ENCODE measurements around the gene CH25H.
A peak's percentile ranks its signal among the peaks of the same experiment; 100 is the strongest.
"Not testable (repeated sequence)": the region's sequence is repeated elsewhere in the genome, so short reads cannot be mapped to it uniquely, and the experiment has no call there.

CH25H gene

GRCh38 chr10:89207181-89207800, at the start of gene CH25H:
TSS of gene CH25H (minus strand) at chr10:89207317. CDS start at chr10:89207292, 25 bp downstream.
- DNase-seq (ENCODE audit: low read depth): peak; percentile 66

GRCh38 chr10:89256340-89256739, 49.2 kb upstream of the CH25H start:
- no peak for DNase-seq (ENCODE audit: low read depth)

GRCh38 chr10:89255793-89256192, 48.7 kb upstream of the CH25H start:
- no peak for DNase-seq (ENCODE audit: low read depth)

DNA sequence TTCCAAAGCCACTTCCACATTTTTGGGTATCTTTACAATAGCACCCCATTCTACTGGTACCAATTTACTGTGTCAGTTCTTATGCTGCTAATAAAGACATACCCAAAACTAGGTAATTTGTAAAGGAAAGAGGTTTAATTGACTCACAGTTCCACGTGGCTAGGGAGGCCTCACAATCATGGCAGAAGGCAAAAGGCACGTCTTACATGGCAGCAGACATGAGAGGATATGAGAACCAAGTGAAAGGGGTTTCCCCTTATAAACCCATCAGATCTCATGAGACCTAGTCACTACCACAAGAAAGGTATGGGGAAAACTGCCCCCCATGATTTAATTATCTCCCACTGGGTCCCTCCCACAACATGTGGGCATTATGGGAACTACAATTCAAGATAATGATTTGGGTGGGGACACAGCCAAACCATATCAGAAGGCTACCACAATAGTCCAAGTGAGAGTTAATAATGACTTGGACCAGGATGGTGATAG, 48.0 kb upstream of the CH25H start:
- DNase-seq (ENCODE audit: low read depth): not testable (repeated sequence)

DNA sequence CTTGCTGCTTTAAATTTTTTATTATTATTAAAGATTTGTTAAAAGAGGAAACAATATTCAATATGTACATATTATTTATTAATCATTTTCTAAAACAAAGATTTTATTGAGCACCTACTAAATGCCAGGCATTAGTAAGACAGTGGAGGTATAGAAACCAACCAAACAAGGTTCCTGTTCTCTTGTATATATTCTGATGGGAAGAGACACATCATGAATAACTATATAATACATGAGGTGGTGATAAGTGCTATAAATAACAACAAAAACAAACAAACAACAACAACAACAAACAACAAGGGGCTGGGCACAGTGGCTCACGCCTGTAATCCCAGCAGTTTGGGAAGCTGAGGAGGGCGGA, 45.1 kb upstream of the CH25H start:
- no peak for DNase-seq (ENCODE audit: low read depth)

- peak; percentile 81 for DNase-seq (ENCODE audit: low read depth)
These were observed 44.5 kb upstream of the CH25H start, which contains the start of gene LIPA for GRCh38 chr10:89251409-89252224. TSS of gene LIPA (minus strand) at chr10:89251775. CDS start at chr10:89247648, 4,127 bp downstream.

DNA sequence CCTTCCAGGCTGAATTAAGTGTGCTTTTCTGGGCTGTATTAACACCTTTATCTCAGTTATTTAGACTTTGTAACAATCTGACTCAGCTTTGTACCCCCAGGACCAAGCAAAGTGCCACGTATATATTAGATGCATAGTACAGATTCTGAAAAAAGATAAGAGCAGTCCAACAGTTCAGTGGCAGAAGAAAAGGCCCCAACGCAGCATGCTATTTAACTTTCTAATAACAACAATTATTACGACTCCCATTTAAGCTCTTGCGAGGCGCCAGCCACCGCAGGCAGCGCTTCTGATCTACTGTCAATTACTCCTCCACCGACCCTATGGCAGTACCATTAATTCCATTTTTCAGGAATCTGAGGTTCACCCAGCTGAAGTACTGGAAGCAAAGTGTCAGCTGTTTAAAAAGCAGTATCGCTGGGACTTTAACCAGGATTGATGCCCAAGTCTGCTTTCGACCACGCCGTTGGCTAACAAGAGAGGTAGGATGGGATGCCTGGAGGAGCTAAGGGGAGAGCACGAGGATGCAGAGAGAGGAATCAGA, 43.8 kb upstream of the CH25H start:
- no peak for DNase-seq (ENCODE audit: low read depth)

DNA sequence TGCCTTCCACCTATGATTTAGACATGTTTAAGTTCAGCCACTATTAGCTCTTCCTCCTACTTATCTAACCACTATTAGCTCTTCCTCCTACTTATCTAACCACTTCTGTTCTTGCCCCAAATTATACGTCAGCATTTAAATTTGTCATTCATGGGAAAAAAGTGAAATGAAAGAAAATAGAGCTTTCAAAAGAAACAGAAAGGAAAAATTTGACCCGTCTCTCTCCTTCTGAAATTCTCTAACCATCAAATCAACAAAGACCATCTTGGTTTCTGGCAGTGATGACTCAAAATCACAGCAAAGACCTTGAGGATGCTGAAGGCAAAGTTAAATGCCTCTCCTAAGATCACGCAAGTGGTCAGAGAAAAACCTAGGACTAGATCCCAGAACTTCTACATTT, 41.9 kb upstream of the CH25H start:
- DNase-seq (ENCODE audit: low read depth): no peak

DNA sequence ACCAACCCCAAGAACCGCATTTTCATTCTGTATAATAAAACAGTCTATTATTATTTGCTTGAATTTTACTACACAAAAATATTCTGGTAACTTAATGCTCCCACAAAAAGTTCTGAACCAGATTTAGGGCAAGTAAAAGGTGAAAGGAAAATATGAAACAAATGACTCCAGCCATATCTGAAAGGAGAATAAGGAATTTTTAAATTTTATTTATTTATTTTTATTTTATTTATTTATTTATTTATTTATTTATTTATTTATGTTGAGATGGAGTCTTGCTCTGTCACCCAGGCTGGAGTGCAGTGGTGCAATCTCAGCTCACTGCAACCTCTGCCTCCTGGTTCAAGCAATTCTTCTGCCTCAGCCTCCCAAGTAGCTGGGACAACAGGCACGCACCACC, 40.5 kb upstream of the CH25H start:
- not testable (repeated sequence) for DNase-seq (ENCODE audit: low read depth)

DNA sequence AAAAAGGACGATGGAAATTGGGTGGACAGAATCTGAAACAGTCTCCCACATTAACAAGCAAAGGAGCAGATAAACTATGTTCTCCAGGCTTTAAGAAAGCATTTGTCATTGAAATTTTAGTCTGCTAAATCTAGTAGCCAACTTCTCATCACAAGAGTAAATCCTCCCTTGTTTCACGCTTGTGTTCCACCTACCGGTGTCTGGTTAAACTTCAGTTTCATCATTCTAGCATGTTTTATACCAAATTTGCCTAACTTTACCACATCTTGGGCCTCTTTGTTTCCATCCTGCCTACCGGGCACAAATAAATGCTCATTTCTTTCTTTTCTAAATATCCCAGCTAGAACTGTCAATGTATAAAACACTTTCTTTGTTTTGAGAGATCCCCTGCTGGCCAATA, 38.7 kb upstream of the CH25H start:
- no peak for DNase-seq (ENCODE audit: low read depth)

DNA sequence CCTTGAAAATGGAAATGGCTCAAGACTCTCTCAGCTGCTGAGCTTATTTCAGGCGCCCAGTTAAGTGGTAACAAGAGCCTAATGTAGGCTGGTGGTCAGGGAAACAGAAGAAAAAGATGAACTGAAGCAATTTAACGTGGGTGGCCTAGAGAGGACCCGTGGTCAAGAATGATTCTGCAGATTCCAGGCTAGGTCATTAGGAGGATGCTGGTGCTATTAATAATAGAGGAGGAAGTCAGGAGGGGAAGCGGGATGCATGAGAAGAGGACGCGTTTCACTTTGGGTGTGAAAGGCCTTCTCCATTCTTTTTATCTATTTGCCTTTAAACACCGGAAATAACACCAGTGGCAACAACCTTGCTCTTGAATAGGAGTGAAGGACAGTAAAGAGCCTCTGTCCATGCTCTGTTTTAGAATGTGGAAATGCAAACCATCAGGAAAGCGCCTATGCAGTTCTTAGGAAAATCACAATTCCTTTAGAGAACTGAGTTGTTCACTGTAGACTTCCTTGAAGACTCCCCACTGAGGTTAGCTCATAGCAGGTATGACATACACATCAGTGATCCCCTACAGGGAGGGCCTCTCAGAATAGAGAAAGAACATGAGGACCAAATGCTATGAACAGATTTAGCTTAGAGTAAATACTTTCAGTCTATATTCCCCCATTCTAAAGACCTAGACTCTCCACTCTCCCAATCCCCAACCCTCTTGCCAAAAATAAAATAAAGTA, 35.9 kb upstream of the CH25H start:
- no peak for DNase-seq (ENCODE audit: low read depth)

- no peak for DNase-seq (ENCODE audit: low read depth)
These were observed 35.2 kb upstream of the CH25H start for GRCh38 chr10:89242345-89242684.

DNA sequence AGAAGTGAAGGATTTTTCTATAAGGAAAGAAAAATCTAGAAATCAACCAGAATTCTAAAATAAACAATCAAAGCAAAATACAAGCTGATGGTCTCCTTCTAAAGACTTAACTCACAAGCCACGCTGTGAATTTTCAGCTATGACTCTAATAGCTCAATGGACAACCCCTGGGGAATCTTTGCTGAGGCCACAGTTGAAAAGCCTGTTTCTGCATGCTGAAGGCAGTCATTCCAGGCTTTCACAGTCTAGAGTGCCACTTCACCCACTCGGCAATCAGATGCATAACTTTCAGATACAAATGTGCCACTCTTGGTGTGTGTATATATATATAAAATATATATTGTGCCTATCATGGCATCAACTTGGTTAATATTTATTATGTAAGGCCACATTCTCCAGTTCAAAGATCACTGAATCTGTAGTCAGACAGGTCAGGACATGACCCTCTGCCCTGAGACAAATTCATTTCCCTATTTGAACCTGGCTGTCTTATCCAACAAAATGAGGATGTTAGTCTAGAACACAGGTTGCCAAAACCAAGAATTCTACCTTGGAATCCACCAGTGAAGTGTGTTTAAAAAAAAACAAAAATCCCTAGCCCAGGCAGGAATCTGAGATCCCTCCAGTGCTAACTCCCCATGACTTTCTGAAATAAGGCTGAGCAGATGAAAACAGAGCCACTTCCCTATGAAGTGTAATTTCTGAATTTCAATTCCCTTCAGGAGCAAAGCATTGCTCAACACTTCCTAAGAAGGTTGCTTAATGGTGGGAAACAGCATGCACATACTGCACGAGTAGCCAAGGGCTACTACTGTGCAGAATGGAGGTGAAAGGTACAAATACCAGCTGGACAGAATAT, 34.6 kb upstream of the CH25H start:
- DNase-seq (ENCODE audit: low read depth): no peak

DNA sequence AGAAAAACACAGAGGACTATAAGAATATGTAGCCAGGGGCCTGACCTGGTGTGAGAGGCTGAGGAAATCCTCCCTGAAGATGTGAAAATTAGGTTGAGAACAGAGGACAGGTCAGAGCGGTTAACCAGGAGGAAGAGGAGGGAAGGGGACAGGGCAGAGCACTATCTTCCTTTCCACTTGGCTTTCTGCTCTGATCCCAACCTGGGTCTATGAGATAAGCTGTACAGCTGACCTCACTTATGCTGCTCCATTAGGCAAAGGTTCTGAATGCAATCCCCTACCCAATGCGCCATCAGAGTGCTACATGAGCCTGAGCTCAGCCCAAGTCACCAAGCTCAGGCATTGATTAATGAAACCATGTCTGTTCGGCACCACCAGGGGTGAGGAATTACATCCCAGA, 33.9 kb upstream of the CH25H start:
- DNase-seq (ENCODE audit: low read depth): no peak

DNA sequence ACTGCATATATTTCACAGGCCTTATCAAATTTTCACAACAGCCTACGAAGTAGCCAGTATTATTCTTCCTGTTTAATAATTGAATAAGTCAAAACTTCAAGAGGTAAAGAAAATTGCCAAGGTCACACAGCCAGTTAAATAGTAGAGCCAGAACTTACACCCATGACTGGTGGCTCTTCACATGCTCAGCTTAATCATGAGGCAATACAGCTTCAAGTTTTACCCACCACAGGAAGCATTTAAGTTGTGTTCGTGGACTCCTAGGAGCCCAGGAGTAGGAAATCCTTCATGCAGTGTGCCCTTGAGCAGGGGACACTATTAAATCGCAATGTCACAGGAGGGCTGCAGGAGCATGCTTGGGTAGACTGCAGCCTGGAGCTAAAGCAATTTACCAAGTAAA, 33.4 kb upstream of the CH25H start:
- DNase-seq (ENCODE audit: low read depth): no peak

- no peak for DNase-seq (ENCODE audit: low read depth)
These were observed 32.0 kb upstream of the CH25H start for GRCh38 chr10:89238956-89239644.

DNA sequence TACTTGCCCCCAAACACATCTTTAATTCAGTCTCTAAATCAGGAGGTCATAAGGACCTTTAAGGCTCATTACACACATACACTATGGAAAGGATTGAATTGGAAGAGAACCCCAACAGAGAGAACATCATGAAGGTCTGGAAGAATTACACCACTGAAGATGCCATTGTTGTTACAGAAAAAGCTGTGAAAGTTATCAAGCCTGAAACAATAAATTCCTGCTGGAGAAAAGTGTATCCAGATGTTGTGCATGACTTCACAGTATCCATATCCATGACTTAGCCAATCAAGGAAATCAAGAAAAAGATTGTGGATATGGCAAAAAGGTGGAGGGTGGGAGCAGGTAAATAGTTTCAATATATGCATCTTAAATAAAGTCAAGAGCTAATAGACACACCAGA, 30.7 kb upstream of the CH25H start:
- no peak for DNase-seq (ENCODE audit: low read depth)

DNA sequence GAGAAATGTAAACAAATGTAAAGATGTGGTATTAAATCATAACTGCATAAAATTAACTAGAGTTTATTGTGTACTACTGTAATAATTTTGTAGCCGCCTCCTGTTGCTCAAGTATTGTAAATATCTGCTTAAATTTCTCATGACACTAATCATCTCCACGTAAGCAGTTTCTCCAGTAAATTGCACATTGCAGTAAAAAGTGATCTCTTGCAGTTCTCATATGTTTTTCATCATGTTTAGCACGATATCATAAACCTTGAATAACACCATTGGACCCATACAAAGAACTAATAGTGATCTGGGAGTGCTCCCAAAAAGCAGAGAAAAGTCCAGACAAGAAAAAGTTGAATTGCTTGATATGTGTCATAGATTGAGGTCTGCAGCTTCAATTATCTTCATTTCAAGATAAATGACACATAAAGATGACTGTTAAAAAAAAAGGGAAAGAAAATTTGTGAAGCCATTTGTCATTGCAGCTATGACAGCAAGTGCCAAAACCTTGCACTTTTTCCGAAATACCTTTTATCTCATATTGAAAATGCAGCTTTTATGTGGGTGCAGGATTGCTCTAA, 29.2 kb upstream of the CH25H start:
- DNase-seq (ENCODE audit: low read depth): peak; percentile 79

DNA sequence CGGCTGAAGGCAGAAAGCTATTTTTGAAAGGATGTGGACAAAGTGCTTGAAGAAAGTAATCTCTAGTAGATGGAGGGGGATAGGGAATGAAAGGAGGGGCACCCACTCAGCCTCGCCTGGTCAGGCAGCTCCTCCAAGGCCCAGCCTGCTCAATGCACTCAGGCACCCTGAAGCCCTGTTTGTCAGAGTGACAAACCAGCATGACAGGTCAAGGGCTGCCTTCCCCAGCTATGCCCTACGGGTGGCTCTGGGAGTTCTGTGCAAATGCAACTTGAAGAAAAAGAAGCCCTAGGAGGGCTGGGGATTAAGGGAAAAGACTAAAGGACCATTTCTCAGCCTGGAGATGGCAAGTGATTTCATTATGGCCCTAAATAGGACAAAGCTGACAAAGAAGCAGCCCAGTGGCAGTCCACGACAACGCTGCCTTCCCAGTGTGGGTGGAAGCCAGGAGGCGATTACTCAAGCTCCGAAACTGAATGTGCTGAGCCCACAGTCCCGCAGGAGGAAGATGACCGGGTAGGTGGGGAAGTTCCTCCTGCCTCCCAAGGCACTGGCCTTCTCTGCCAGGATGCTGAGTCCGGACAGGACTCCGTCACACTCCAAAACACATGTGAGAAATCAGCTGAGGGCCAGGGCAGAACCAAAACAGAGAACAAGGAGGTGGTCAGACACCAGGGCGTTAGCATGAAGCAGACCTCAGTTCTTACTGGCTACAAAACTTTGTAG, 28.1 kb upstream of the CH25H start:
- DNase-seq (ENCODE audit: low read depth): no peak

GRCh38 chr10:89233033-89233432, 25.9 kb upstream of the CH25H start:
- DNase-seq (ENCODE audit: low read depth): no peak
